WTC11 (cell line): ENCODE data around the gene PTGES3L. TPM values are rescaled to one million over a fixed set of nuclear protein-coding genes. Genes with fewer than 3 reads are reported as not detected.

Experiments used
- ATAC-seq: fragments of 200-7000 bp; cut with Tn5 transposase; 2 replicates; pipeline ENCODE4 v1.10.0; 2021; ENCODE audit warnings: mild to moderate bottlenecking, moderate library complexity
- CTCF ChIA-PET: fragments of 300-600 bp; sonication (Branson Sonifier 250); formaldehyde crosslinking; loops from one replicate; lab custom pipeline; 2021; ENCODE audit warnings: antibody characterized with exemption; lab: Charles Lee
- POLR2A ChIA-PET: fragments of 350-600 bp; sonication (Branson Sonifier 250); formaldehyde crosslinking; loops from one replicate; lab custom pipeline; 2021; ENCODE audit warnings: antibody characterized with exemption; lab: Charles Lee
- DNase-seq: peaks from one replicate; pipeline ENCODE4 v3.0.0; 2021; ENCODE audit warnings: low spot score
- H3K27ac Mint-ChIP-seq: 2 replicates; pipeline ENCODE4 v1.8.0; 2021; ENCODE audit warnings: mixed read lengths
- H3K27me3 Mint-ChIP-seq: 2 replicates; pipeline ENCODE4 v1.8.0; 2021; ENCODE audit warnings: low read depth, mild to moderate bottlenecking, moderate library complexity, mixed read lengths
- H3K36me3 Mint-ChIP-seq: 2 replicates; pipeline ENCODE4 v1.8.0; 2021; ENCODE audit warnings: mixed read lengths
- H3K4me1 Mint-ChIP-seq: 2 replicates; pipeline ENCODE4 v1.8.0; 2022; ENCODE audit warnings: mixed read lengths
- H3K4me3 Mint-ChIP-seq: 2 replicates; pipeline ENCODE4 v1.8.0; 2021; ENCODE audit warnings: mild to moderate bottlenecking, moderate library complexity, mixed read lengths
- H3K9me3 Mint-ChIP-seq: 2 replicates; pipeline ENCODE4 v1.8.0; 2021; ENCODE audit warnings: mixed read lengths
- ATF6 ChIP-seq: sonication (generic); formaldehyde crosslinking; IDR thresholded peaks from 2 replicates; pipeline ENCODE4 v1.8.1; 2023; ENCODE audit warnings: mild to moderate bottlenecking, missing genetic modification reagents
- CBFB ChIP-seq: sonication (generic); formaldehyde crosslinking; IDR thresholded peaks from 2 replicates; pipeline ENCODE4 v1.8.1; 2022; ENCODE audit warnings: mild to moderate bottlenecking, low read depth, missing genetic modification reagents
- E2F4 ChIP-seq: sonication (generic); formaldehyde crosslinking; IDR thresholded peaks from 2 replicates; pipeline ENCODE4 v1.8.1; 2022; ENCODE audit warnings: low read depth, mild to moderate bottlenecking, moderate library complexity, missing genetic modification reagents, borderline replicate concordance
- GABPB1 ChIP-seq: sonication (generic); formaldehyde crosslinking; IDR thresholded peaks from 2 replicates; pipeline ENCODE4 v1.8.1; 2023; ENCODE audit warnings: mild to moderate bottlenecking, missing genetic modification reagents
- HMGA2 ChIP-seq: fragments of 250-450 bp; sonication (Bioruptor Pico); IDR thresholded peaks from 2 replicates; pipeline ENCODE4 v1.4.0; 2021; ENCODE audit warnings: mild to moderate bottlenecking, moderate library complexity
- IRF1 ChIP-seq: sonication (generic); formaldehyde crosslinking; IDR thresholded peaks from 2 replicates; pipeline ENCODE4 v1.8.0; 2023; ENCODE audit warnings: missing genetic modification reagents
- NFATC4 ChIP-seq: fragments of 250-450 bp; sonication (Bioruptor Pico); IDR thresholded peaks from 2 replicates; pipeline ENCODE4 v1.9.0; 2021; ENCODE audit warnings: mild to moderate bottlenecking
- RORB ChIP-seq: fragments of 250-450 bp; sonication (Bioruptor Pico); IDR thresholded peaks from 2 replicates; pipeline ENCODE4 v1.9.0; 2021; ENCODE audit warnings: mild to moderate bottlenecking
- USF1 ChIP-seq: sonication (generic); formaldehyde crosslinking; IDR thresholded peaks from 2 replicates; pipeline ENCODE4 v1.8.0; 2022; ENCODE audit warnings: mild to moderate bottlenecking, missing genetic modification reagents
- USF2 ChIP-seq: sonication (generic); formaldehyde crosslinking; IDR thresholded peaks from 2 replicates; pipeline ENCODE4 v1.8.1; 2023; ENCODE audit warnings: mild to moderate bottlenecking, missing genetic modification reagents, moderate library complexity
- ZNF138 ChIP-seq: sonication (generic); formaldehyde crosslinking; conservative IDR thresholded peaks from 2 replicates; pipeline ENCODE4 v1.8.1; 2022; ENCODE audit warnings: mild to moderate bottlenecking, moderate library complexity, missing genetic modification reagents
- ZNF219 ChIP-seq: sonication (generic); formaldehyde crosslinking; IDR thresholded peaks from 2 replicates; pipeline ENCODE4 v1.8.0; 2023; ENCODE audit warnings: missing genetic modification reagents, mild to moderate bottlenecking, borderline replicate concordance
- total RNA-seq: library from RNA; stranded (reverse); gene quantifications from 3 replicates; pipeline ENCODE4 v1.2.3, GENCODE V29; 2021
- TF ChIP-seq, protein P1 (sequence below): sonication (generic); formaldehyde crosslinking; IDR thresholded peaks from 2 replicates; pipeline ENCODE4 v1.8.1; 2022; ENCODE audit warnings: low read depth, missing genetic modification reagents, borderline replicate concordance
- TF ChIP-seq, protein P2 (sequence below): sonication (generic); formaldehyde crosslinking; IDR thresholded peaks from 2 replicates; pipeline ENCODE4 v1.8.1; 2023; ENCODE audit warnings: mild to moderate bottlenecking, missing genetic modification reagents
- TF ChIP-seq, protein P3 (sequence below): fragments of 250-450 bp; sonication (Bioruptor Pico); conservative IDR thresholded peaks from 2 replicates; pipeline ENCODE4 v1.9.0; 2021; ENCODE audit warnings: mild to moderate bottlenecking
- TF ChIP-seq, protein P4 (sequence below): fragments of 250-450 bp; sonication (Bioruptor Pico); IDR thresholded peaks from 2 replicates; pipeline ENCODE4 v1.9.0; 2021; ENCODE audit warnings: mild to moderate bottlenecking

PTGES3L gene
- total RNA-seq, 1 experiment from 2014 or later, result 2.1 TPM

GRCh38 chr17:43026595-43026994 lies 46.7 kb upstream of the PTGES3L start (continued):
- no peak for TF ChIP-seq ZNF138

DNA sequence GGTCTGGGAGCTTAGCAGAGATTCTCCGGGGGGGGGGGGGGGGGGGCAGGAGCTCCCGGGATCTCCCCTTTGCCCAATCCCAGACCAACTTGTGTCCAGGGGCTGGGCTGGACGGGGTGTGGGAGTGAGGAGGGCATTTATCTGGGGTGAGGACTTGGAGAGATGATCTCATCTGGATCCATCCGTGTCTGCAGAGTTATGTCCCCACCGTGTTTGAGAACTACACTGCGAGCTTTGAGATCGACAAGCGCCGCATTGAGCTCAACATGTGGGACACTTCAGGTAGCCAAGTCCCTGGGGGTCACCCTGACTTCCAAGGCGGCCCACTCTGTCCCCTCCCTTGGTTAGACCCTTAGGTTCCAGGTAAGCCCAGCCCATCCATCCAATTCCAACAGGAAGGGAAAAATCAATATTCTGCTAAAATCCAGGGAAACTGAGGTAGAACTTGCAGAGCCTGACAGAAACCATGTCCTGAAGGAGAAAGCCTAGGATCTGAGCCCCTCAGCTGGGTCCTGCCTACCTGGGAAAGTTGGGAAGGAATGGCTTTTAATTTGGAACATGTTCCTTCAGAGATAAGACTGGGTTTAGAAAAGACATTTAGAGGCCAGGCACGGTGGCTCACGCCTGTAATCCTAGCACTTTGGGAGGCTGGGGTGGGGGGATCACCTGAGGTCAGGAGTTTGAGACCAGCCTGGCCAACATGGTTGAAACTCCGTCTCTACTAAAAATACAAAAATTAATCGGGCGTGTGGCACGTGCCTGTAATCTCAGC lies 46.1 kb upstream of the PTGES3L start:
- ChIA-PET POLR2A (interaction anchor here (0.6 to 0.9 kb wide), 2 partner anchors 12 to 289 kb away, joined by 3 read pairs; no protein-coding TSS in a partner anchor), CTCF (interaction anchor here (0.6 to 3.0 kb wide), 3 partner anchors 15 to 508 kb away, joined by 3 to 45 read pairs (median 3); no protein-coding TSS in a partner anchor)
- no peak overlapping the region for H3K27ac Mint-ChIP-seq
- no peaks in the 10 kb centered on the region for H3K9me3 Mint-ChIP-seq
- peak overlapping the region; percentile 85 for H3K4me3 Mint-ChIP-seq
- no peak for DNase-seq
- peaks cover 3% of the 10 kb centered on the region; the same call in 1 of the 2 replicates for H3K27me3 Mint-ChIP-seq
- peaks cover 41% of the 10 kb centered on the region for H3K4me1 Mint-ChIP-seq
- no peak for TF ChIP-seq RORB
- TF ChIP-seq, protein P1, sequence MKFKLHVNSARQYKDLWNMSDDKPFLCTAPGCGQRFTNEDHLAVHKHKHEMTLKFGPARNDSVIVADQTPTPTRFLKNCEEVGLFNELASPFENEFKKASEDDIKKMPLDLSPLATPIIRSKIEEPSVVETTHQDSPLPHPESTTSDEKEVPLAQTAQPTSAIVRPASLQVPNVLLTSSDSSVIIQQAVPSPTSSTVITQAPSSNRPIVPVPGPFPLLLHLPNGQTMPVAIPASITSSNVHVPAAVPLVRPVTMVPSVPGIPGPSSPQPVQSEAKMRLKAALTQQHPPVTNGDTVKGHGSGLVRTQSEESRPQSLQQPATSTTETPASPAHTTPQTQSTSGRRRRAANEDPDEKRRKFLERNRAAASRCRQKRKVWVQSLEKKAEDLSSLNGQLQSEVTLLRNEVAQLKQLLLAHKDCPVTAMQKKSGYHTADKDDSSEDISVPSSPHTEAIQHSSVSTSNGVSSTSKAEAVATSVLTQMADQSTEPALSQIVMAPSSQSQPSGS (CRISPR knock-in tag), result no peak
- no peak for TF ChIP-seq ZNF219
- TF ChIP-seq HMGA2, result no peak
- no peak for TF ChIP-seq USF2 (CRISPR knock-in tag)
- no peak for TF ChIP-seq USF1 (CRISPR knock-in tag)
- TF ChIP-seq, protein P2, sequence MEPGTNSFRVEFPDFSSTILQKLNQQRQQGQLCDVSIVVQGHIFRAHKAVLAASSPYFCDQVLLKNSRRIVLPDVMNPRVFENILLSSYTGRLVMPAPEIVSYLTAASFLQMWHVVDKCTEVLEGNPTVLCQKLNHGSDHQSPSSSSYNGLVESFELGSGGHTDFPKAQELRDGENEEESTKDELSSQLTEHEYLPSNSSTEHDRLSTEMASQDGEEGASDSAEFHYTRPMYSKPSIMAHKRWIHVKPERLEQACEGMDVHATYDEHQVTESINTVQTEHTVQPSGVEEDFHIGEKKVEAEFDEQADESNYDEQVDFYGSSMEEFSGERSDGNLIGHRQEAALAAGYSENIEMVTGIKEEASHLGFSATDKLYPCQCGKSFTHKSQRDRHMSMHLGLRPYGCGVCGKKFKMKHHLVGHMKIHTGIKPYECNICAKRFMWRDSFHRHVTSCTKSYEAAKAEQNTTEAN (CRISPR knock-in tag), result no peak
- TF ChIP-seq NFATC4, result no peak
- no peak for TF ChIP-seq ATF6
- no peak for TF ChIP-seq GABPB1 (CRISPR knock-in tag)
- TF ChIP-seq E2F4 (CRISPR knock-in tag), result no peak
- TF ChIP-seq IRF1, result no peak
- TF ChIP-seq, protein P3, sequence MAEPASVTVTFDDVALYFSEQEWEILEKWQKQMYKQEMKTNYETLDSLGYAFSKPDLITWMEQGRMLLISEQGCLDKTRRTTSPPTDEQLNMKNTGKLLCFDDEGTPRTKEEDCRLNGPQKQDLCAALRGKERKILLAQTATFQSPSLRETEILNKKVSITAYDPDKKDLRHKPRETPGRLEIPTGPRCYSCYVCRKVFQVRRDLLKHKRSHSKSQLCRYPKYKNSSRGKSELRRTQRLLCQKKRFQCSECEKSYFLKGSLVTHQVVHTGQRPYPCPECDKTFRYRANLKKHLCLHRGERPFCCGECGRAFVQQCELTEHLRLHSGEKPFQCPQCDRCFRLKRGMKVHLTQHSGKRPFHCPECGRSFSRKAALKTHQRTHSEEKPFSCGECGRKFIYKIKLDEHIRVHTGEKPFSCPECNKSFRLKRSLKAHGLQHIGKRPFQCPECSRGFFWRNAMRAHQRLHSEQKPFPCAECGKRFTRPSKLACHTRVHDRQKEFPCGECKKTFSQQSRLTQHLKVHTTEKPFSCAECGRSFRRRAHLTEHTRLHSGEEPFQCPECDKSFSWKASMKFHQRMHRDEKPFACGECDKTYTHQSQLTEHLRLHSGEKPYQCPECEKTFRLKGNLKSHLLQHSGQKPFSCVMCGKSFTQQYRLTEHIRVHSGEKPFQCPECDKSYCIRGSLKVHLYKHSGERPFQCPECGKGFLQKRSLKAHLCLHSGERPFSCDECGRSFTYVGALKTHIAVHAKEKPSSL (CRISPR knock-in tag), result no peak
- no peak for TF ChIP-seq CBFB (CRISPR knock-in tag)
- TF ChIP-seq, protein P4, sequence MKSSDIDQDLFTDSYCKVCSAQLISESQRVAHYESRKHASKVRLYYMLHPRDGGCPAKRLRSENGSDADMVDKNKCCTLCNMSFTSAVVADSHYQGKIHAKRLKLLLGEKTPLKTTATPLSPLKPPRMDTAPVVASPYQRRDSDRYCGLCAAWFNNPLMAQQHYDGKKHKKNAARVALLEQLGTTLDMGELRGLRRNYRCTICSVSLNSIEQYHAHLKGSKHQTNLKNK (CRISPR knock-in tag), result no peak
- peaks cover 9% of the 10 kb centered on the region for H3K36me3 Mint-ChIP-seq
- no peak for ATAC-seq
